Measurements from ENCODE around the gene NDUFB11. TPM values are rescaled to one million over a fixed set of nuclear protein-coding genes. Genes with fewer than 3 reads are reported as not detected.

The NDUFB11 gene
- total RNA-seq: 10 to 100 TPM; 52.9 to 64.1 (median 57.8) TPM
- total RNA-seq (2013): 53.0 TPM
- 25.4 to 79.4 (median 39.7) reads per million in 29 experiments for total RNA-seq

- DNase-seq: peak; percentile 65 to 91 (median 84)
- peak within 1 kb of the TSS; percentile 74 to 92 for H3K4me3 ChIP-seq (ENCODE audit: control insufficient read depth in 1 of 2, extremely low read depth in 1 of 2, low read length in 1 of 2)
- CTCF ChIA-PET: interaction anchor here in 1 of 2 donors (0.6 to 1.4 kb wide), 6 partner anchors 15 to 386 kb away, joined by 3 to 7 read pairs (median 5); partner anchors contain the start of gene SLC9A7
- peaks cover 3 to 35% of the 10 kb centered on the region in 2 experiments for H3K4me1 ChIP-seq (ENCODE audit: control insufficient read depth in 1 of 2, extremely low read depth in 1 of 2, insufficient read depth in 2 of 2, low read length in 2 of 2)
- peak within 1 kb of the TSS; percentile 92 for H3K27ac ChIP-seq (ENCODE audit: low read length)
- Mint-ChIP-seq H3K27ac (peak within 1 kb of the TSS; percentile 96 to 97), H3K4me1 (peaks cover 26 to 43% (median 33%) of the 10 kb centered on the region in 3 donors), H3K27me3 (peaks cover 0 to 6% of the 10 kb centered on the region in 2 donors), H3K4me3 (peak within 1 kb of the TSS; percentile 95 to 99 (median 97)), H3K36me3 (peaks cover 24% of the 10 kb centered on the region), H3K9me3 (no peaks in the 10 kb centered on the region)
- WGBS (ENCODE audit: insufficient coverage): 0% methylated on average over 21 of the region's 54 CpGs
- ATAC-seq (replicated peaks in 1 of 4): peak; percentile 88 to 92 (median 91)
- POLR2A ChIA-PET: interaction anchor here in 1 of 2 donors (0.6 to 1.3 kb wide), 4 partner anchors 73 to 505 kb away, joined by 4 to 13 read pairs (median 5); partner anchors contain the start of gene ELK1
- peaks cover 0 to 12% of the 10 kb centered on the region in 2 donors for H3K36me3 ChIP-seq (ENCODE audit: control insufficient read depth in 2 of 2, extremely low read depth in 1 of 2, insufficient read depth in 1 of 2, low read length in 1 of 2)
- H3K27me3 ChIP-seq (replicated peaks in 1 of 2; ENCODE audit: control insufficient read depth in 2 of 2, extremely low read depth in 1 of 2, insufficient read depth in 2 of 2, low read length in 1 of 2): no peaks in the 10 kb centered on the region
- H3K9me3 ChIP-seq: no peaks in the 10 kb centered on the region
These were observed at the start of gene NDUFB11, which contains the start of gene RBM10 for GRCh38 chrX:47144626-47145394. Gene NDUFB11, minus strand, starts transcription at chrX:47144702. Its CDS starts 23 bp downstream, at chrX:47144679. Gene RBM10, plus strand, starts transcription at chrX:47145221. Its CDS starts 2,261 bp downstream, at chrX:47147482.

GRCh38 chrX:47193475-47194193 lies 49.1 kb upstream of the NDUFB11 start, which contains the start of gene UBA1:
Gene UBA1, plus strand, starts transcription at chrX:47193829. Its CDS starts 4,974 bp downstream, at chrX:47198803.
- DNase-seq: peak; percentile 86 to 99 (median 91)
- H3K36me3 ChIP-seq (ENCODE audit: control insufficient read depth in 2 of 2, extremely low read depth in 1 of 2, insufficient read depth in 1 of 2, low read length in 1 of 2): peaks cover 5 to 14% of the 10 kb centered on the region in 2 donors
- Mint-ChIP-seq H3K9me3 (no peaks in the 10 kb centered on the region), H3K4me3 (peak within 1 kb of the TSS; percentile 91 to 99 (median 96)), H3K4me1 (peaks cover 60 to 70% (median 67%) of the 10 kb centered on the region in 3 donors), H3K27me3 (no peaks in the 10 kb centered on the region), H3K36me3 (no peaks in the 10 kb centered on the region), H3K27ac (peak within 1 kb of the TSS; percentile 98)
- H3K4me3 ChIP-seq (ENCODE audit: control insufficient read depth in 1 of 2, extremely low read depth in 1 of 2, low read length in 1 of 2): peak within 1 kb of the TSS; percentile 75 to 94
- ChIA-PET CTCF (interaction anchor here in 1 of 2 donors (0.8 kb wide), 1 partner anchor 190 kb away, joined by 4 read pairs; no protein-coding TSS in a partner anchor), POLR2A (interaction anchor here in 1 of 2 donors (0.6 kb wide), 2 partner anchors 178 to 870 kb away, joined by 5 to 9 read pairs; no protein-coding TSS in a partner anchor)
- peaks cover 29 to 60% of the 10 kb centered on the region in 2 experiments for H3K4me1 ChIP-seq (ENCODE audit: control insufficient read depth in 1 of 2, extremely low read depth in 1 of 2, insufficient read depth in 2 of 2, low read length in 2 of 2)
- no peaks in the 10 kb centered on the region for H3K9me3 ChIP-seq
- no peaks in the 10 kb centered on the region for H3K27me3 ChIP-seq (replicated peaks in 1 of 2; ENCODE audit: control insufficient read depth in 2 of 2, extremely low read depth in 1 of 2, insufficient read depth in 2 of 2, low read length in 1 of 2)
- 0% methylated on average over 9 of the region's 50 CpGs for WGBS (ENCODE audit: insufficient coverage)
- peak within 1 kb of the TSS; percentile 81 for H3K27ac ChIP-seq (ENCODE audit: low read length)
- peak; percentile 78 to 85 (median 81) for ATAC-seq (replicated peaks in 1 of 4)

- Histone ChIP-seq H3K4me3 (ENCODE audit: control insufficient read depth in 1 of 2, extremely low read depth in 1 of 2, low read length in 1 of 2) (peak overlapping the region; percentile 60 to 79), H3K27ac (ENCODE audit: low read length) (peak overlapping the region; percentile 79), H3K9me3 (no peaks in the 10 kb centered on the region), H3K27me3 (replicated peaks in 1 of 2; ENCODE audit: control insufficient read depth in 2 of 2, extremely low read depth in 1 of 2, insufficient read depth in 2 of 2, low read length in 1 of 2) (no peaks in the 10 kb centered on the region), H3K36me3 (ENCODE audit: control insufficient read depth in 2 of 2, extremely low read depth in 1 of 2, insufficient read depth in 1 of 2, low read length in 1 of 2) (peaks cover 2 to 5% of the 10 kb centered on the region in 2 donors), H3K4me1 (ENCODE audit: control insufficient read depth in 1 of 2, extremely low read depth in 1 of 2, insufficient read depth in 2 of 2, low read length in 2 of 2) (peaks cover 28 to 47% of the 10 kb centered on the region in 2 experiments)
- CTCF ChIA-PET: interaction anchor here (0.6 to 3.0 kb wide), 3 partner anchors 190 to 193 kb away, joined by 3 to 14 read pairs (median 7); no protein-coding TSS in a partner anchor
- Mint-ChIP-seq H3K4me3 (peak overlapping the region; percentile 85 to 92 (median 91)), H3K27me3 (no peaks in the 10 kb centered on the region), H3K9me3 (no peaks in the 10 kb centered on the region), H3K27ac (peak overlapping the region in 1 of 2 donors; percentile 94), H3K4me1 (peaks cover 45 to 53% (median 49%) of the 10 kb centered on the region in 3 donors), H3K36me3 (no peaks in the 10 kb centered on the region)
- WGBS (ENCODE audit: insufficient coverage): no CpG with 5 or more reads among the region's 16 CpGs
- ATAC-seq (replicated peaks in 1 of 4) (no peak), DNase-seq (no peak)
- POLR2A ChIA-PET: interaction anchor here in 1 of 2 donors (0.6 kb wide), 1 partner anchor 120 kb away, joined by 3 read pairs; no protein-coding TSS in a partner anchor
These were observed 47.4 kb upstream of the NDUFB11 start for GRCh38 chrX:47191806-47192401.

GRCh38 chrX:47191331-47191730 lies 46.8 kb upstream of the NDUFB11 start:
- peak in 33 of 35 experiments; percentile 10 to 69 (median 37) for DNase-seq
- Mint-ChIP-seq H3K27ac (peak overlapping the region; percentile 92 to 94), H3K9me3 (no peaks in the 10 kb centered on the region), H3K4me1 (peaks cover 40 to 47% (median 44%) of the 10 kb centered on the region in 3 donors), H3K36me3 (no peaks in the 10 kb centered on the region), H3K27me3 (peaks cover 0 to 3% of the 10 kb centered on the region in 2 donors), H3K4me3 (peak overlapping the region; percentile 85 to 92 (median 91))
- H3K4me3 ChIP-seq (ENCODE audit: control insufficient read depth in 1 of 2, extremely low read depth in 1 of 2, low read length in 1 of 2): peak overlapping the region; percentile 60 to 79
- no peaks in the 10 kb centered on the region for H3K27me3 ChIP-seq (replicated peaks in 1 of 2; ENCODE audit: control insufficient read depth in 2 of 2, extremely low read depth in 1 of 2, insufficient read depth in 2 of 2, low read length in 1 of 2)
- ChIA-PET POLR2A (interaction anchor here in 1 of 2 donors (0.6 to 1.7 kb wide), 3 partner anchors 27 to 121 kb away, joined by 3 to 8 read pairs (median 3); partner anchors contain the start of genes CDK16 and USP11), CTCF (interaction anchor here (0.6 to 3.0 kb wide), 4 partner anchors 46 to 194 kb away, joined by 3 to 14 read pairs (median 6); partner anchors contain the start of genes NDUFB11 (in 1 of the 2) and RBM10 (in 1 of the 2))
- H3K9me3 ChIP-seq: no peaks in the 10 kb centered on the region
- 0% methylated on average over 7 of the region's 26 CpGs for WGBS (ENCODE audit: insufficient coverage)
- peaks cover 22 to 41% of the 10 kb centered on the region in 2 experiments for H3K4me1 ChIP-seq (ENCODE audit: control insufficient read depth in 1 of 2, extremely low read depth in 1 of 2, insufficient read depth in 2 of 2, low read length in 2 of 2)
- ATAC-seq (replicated peaks in 1 of 4): peak in 2 of 4 experiments; percentile 5 to 17
- H3K27ac ChIP-seq (ENCODE audit: low read length): peak overlapping the region; percentile 79
- H3K36me3 ChIP-seq (ENCODE audit: control insufficient read depth in 2 of 2, extremely low read depth in 1 of 2, insufficient read depth in 1 of 2, low read length in 1 of 2): peaks cover 0 to 8% of the 10 kb centered on the region in 2 donors

GRCh38 chrX:47190445-47191269 lies 46.2 kb upstream of the NDUFB11 start:
- 0% methylated on average over 19 of the region's 40 CpGs for WGBS (ENCODE audit: insufficient coverage)
- ATAC-seq (replicated peaks in 1 of 4) (peak; percentile 71 to 79 (median 76)), DNase-seq (peak; percentile 48 to 89 (median 74))
- Mint-ChIP-seq H3K27me3 (peaks cover 0 to 3% of the 10 kb centered on the region in 2 donors), H3K36me3 (peaks cover 3% of the 10 kb centered on the region), H3K27ac (peak overlapping the region; percentile 92 to 94), H3K9me3 (no peaks in the 10 kb centered on the region), H3K4me1 (peaks cover 33 to 40% (median 37%) of the 10 kb centered on the region in 3 donors), H3K4me3 (peak overlapping the region; percentile 85 to 92 (median 91))
- Histone ChIP-seq H3K36me3 (ENCODE audit: control insufficient read depth in 2 of 2, extremely low read depth in 1 of 2, insufficient read depth in 1 of 2, low read length in 1 of 2) (peaks cover 3 to 8% of the 10 kb centered on the region in 2 donors), H3K9me3 (no peaks in the 10 kb centered on the region), H3K4me3 (ENCODE audit: control insufficient read depth in 1 of 2, extremely low read depth in 1 of 2, low read length in 1 of 2) (peak overlapping the region; percentile 60 to 79), H3K27me3 (replicated peaks in 1 of 2; ENCODE audit: control insufficient read depth in 2 of 2, extremely low read depth in 1 of 2, insufficient read depth in 2 of 2, low read length in 1 of 2) (no peaks in the 10 kb centered on the region), H3K27ac (ENCODE audit: low read length) (peak overlapping the region; percentile 79), H3K4me1 (ENCODE audit: control insufficient read depth in 1 of 2, extremely low read depth in 1 of 2, insufficient read depth in 2 of 2, low read length in 2 of 2) (peaks cover 17 to 34% of the 10 kb centered on the region in 2 experiments)
- POLR2A ChIA-PET: interaction anchor here (0.6 to 1.7 kb wide), 4 partner anchors 9 to 191 kb away, joined by 3 to 8 read pairs (median 3); partner anchors contain the start of genes CDK16 (in 1 of the 2) and USP11 (in 1 of the 2)
- CTCF ChIA-PET: interaction anchor here in 1 of 2 donors (0.6 to 3.0 kb wide), 4 partner anchors 27 to 333 kb away, joined by 4 to 14 read pairs (median 4); partner anchors contain the start of genes NDUFB11 and RBM10
